Peyer's patch (tissue), 4 donors: Measurements from ENCODE around the gene TOMM5. TPM values are rescaled to one million over a fixed set of nuclear protein-coding genes. Genes with fewer than 3 reads are reported as not detected.

Experiments
- DNase-seq, 3 donors: peaks; one replicate each; pipeline ENCODE4 v3.0.0-alpha.2; 2017 to 2019
- H3K27ac ChIP-seq, 4 donors: fragments of 200-600 bp; sonication (generic); one replicate each; pipeline ENCODE4 v1.5.1; 2016 to 2019
- H3K27me3 ChIP-seq, 2 donors: fragments of 200-600 bp; sonication (generic); one replicate each; pipeline ENCODE4 v1.5.1; 2019
- H3K36me3 ChIP-seq, 3 donors: fragments of 200-600 bp; sonication (generic); one replicate each; pipeline ENCODE4 v1.5.1; 2016 to 2019
- H3K4me1 ChIP-seq, 4 donors: fragments of 200-600 bp; sonication (generic); one replicate each; pipeline ENCODE4 v1.5.1; 2016 to 2019
- H3K4me3 ChIP-seq, 4 donors: fragments of 200-600 bp; sonication (generic); 1 replicate in 3 of 4; 2 replicates in 1 of 4; pipeline ENCODE4 v1.5.1; 2016 to 2019; ENCODE audit warnings: mild to moderate bottlenecking in 1 of 4
- H3K9me3 ChIP-seq, 4 donors: fragments of 200-600 bp; sonication (generic); one replicate each; pipeline ENCODE4 v1.5.1; 2016 to 2019; ENCODE audit warnings: mild to moderate bottlenecking in 1 of 4
- POLR2A ChIP-seq, 2 donors: fragments of 450-650 bp; IDR thresholded peaks; one replicate each; pipeline ENCODE4 v1.5.1; 2017; ENCODE audit warnings: antibody characterized with exemption in 2 of 2, mild to moderate bottlenecking in 2 of 2, moderate library complexity in 2 of 2
- total RNA-seq, 4 donors: library from RNA; depleted of rRNA; stranded (reverse); fragments of >200 nt; gene quantifications; one replicate each; pipeline ENCODE4 v1.1.0, GENCODE V29; 2016
- TF ChIP-seq, protein P1 (sequence below), 6 experiments: fragments of 450-650 bp in 4 of 6; fragments of 200-600 bp in 2 of 6; sonication (generic) in 1 of 6; IDR thresholded peaks; one replicate each; pipeline ENCODE4 v1.5.1; 2017 to 2019; ENCODE audit warnings: antibody characterized with exemption in 6 of 6, mild to moderate bottlenecking in 3 of 6, moderate library complexity in 1 of 6

TOMM5 gene
- total RNA-seq, 4 donors from 2014 or later: 26.9 to 116 (median 77.0) TPM

DNA sequence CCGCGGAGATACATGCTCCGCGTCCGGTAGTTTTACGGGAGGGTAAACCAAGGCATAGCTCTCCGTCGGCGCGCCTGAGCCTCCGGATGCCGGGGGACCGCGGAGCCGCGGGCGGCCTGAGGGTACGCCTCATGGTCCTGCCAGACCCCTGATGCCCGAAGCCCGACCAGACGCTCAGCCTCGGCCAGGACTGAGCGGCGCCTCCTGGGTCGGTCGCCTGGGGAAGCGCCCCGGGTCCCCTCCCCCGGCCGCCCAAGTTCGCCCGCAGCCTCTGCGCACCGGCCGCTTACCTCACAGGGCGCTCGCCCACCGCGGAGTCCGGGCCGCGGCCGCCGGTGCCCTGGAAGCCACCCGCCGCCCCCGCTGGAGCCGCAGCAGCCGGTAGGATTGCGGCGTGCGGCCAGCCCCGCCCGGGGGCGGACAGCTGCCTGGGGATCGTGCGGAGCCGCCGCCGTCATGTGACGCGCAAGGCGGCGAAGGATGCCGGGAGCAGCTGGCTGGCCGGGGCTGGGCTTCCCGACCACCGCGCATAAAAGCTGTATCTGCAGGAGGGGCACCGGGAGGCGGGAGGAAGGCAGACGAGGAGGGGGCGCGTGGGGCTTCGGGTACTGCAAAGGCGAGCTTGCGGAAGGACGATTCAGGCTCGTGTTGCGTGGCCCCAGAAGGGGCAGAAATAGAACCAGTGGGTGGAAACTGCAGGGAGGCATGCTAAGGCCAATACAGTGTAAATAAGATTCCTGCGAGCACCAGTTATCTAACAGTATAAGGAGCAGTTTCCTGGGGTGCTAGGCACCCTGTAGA is 16.3 kb downstream of the TOMM5 start, which contains the start of gene FBXO10:
Gene FBXO10, minus strand, starts transcription at position 460 of the 801 bp plus-strand sequence. CDS start 34,612 bp downstream, outside the sequence.
- Histone ChIP-seq H3K27ac (peak within 1 kb of the TSS; percentile 80 to 95 (median 86)), H3K4me1 (peaks cover 0 to 25% (median 4%) of the 10 kb centered on the region in 4 donors), H3K36me3 (peaks cover 0 to 3% (median 0%) of the 10 kb centered on the region in 3 donors), H3K9me3 (no peaks in the 10 kb centered on the region), H3K4me3 (peak within 1 kb of the TSS; percentile 67 to 83 (median 80)), H3K27me3 (no peaks in the 10 kb centered on the region)
- peak; percentile 62 to 82 (median 80) for DNase-seq
- no peak for TF ChIP-seq POLR2A (IDR thresholded peaks at IDR 0.05)
- TF ChIP-seq, protein P1, sequence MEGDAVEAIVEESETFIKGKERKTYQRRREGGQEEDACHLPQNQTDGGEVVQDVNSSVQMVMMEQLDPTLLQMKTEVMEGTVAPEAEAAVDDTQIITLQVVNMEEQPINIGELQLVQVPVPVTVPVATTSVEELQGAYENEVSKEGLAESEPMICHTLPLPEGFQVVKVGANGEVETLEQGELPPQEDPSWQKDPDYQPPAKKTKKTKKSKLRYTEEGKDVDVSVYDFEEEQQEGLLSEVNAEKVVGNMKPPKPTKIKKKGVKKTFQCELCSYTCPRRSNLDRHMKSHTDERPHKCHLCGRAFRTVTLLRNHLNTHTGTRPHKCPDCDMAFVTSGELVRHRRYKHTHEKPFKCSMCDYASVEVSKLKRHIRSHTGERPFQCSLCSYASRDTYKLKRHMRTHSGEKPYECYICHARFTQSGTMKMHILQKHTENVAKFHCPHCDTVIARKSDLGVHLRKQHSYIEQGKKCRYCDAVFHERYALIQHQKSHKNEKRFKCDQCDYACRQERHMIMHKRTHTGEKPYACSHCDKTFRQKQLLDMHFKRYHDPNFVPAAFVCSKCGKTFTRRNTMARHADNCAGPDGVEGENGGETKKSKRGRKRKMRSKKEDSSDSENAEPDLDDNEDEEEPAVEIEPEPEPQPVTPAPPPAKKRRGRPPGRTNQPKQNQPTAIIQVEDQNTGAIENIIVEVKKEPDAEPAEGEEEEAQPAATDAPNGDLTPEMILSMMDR (IDR thresholded peaks at IDR 0.05): no peak

DNA sequence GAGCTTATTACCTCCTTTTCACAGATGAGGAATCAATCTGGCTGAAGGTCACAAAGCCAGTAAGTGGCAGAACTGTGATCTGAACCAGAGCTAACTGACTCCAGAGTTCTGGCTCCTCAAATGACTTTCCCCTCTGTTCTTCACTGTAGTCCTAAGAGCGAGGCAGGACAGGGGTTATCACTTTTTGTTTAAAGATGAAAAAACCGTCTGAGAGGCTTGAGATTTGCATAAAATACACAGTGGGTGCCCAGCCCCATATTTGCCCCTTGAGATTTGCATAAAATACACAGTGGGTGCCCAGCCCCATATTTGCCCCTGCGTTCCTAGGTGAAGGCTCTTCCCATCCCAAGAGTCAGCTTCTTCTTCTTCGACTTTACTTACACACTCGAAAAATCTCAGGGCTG is 16.9 kb downstream of the TOMM5 start:
- H3K36me3 ChIP-seq: no peaks in the 10 kb centered on the region
- peaks cover 0 to 25% (median 4%) of the 10 kb centered on the region in 4 donors for H3K4me1 ChIP-seq
- peak overlapping the region; percentile 67 to 83 (median 80) for H3K4me3 ChIP-seq
- H3K27me3 ChIP-seq: no peaks in the 10 kb centered on the region
- peak overlapping the region; percentile 80 to 95 (median 86) for H3K27ac ChIP-seq
- H3K9me3 ChIP-seq: no peaks in the 10 kb centered on the region
- TF ChIP-seq, protein P1 (IDR thresholded peaks at IDR 0.05): no peak
- TF ChIP-seq POLR2A (IDR thresholded peaks at IDR 0.05): no peak
- DNase-seq: peak in 2 of 3 donors; percentile 64 to 73

DNA sequence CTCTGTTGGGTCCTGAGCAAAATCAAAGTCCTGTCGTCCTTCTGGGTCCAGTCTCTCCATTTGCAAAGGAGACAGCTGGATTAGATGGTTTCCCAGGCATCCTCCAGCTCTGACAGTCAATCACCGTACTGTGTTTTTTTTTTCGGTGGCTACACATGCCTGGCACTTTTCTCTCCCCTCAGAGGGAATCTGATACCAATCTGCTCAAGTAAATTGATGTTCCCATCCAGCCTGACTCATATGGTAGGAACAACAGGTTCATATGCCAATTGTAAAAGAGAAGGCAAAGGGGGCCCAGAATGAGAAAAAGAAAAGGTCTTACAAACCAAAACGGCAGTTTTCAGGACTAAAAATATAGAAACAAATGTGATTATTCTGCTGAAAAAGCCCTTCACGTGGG is 17.4 kb downstream of the TOMM5 start:
- DNase-seq: no peak
- TF ChIP-seq POLR2A (IDR thresholded peaks at IDR 0.05): no peak
- TF ChIP-seq, protein P1 (IDR thresholded peaks at IDR 0.05): no peak
- H3K4me1 ChIP-seq: peaks cover 0 to 25% (median 4%) of the 10 kb centered on the region in 4 donors
- H3K36me3 ChIP-seq: no peaks in the 10 kb centered on the region
- peak overlapping the region in 3 of 4 donors; percentile 67 to 83 (median 82) for H3K4me3 ChIP-seq
- peak overlapping the region; percentile 80 to 95 (median 86) for H3K27ac ChIP-seq
- H3K9me3 ChIP-seq: no peaks in the 10 kb centered on the region
- no peaks in the 10 kb centered on the region for H3K27me3 ChIP-seq

DNA sequence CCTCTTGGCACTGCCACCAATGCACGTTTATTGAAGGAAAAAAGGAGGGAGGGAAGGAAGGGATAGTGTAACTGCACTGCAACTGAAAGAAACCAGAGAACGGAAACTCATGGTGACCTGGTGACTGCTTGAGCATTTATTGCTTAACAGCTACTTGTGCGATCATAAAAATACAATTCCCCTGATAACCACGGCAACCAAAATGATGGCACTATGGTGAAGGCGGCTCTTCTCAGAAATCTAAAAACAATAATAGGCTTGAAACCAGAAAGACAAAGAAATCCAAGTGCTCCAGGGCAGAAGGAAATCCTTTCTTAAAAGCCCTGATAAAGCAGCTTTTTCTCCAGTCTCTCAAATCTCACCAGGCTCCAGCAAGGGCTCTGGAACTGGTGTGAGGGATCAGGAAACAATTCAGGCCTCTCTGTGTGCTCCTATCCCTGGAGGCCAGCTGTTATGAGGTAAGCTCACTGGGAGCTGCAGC is 18.1 kb downstream of the TOMM5 start:
- Histone ChIP-seq H3K27ac (no peak overlapping the region), H3K4me1 (peaks cover 0 to 25% (median 4%) of the 10 kb centered on the region in 4 donors), H3K4me3 (no peak overlapping the region), H3K9me3 (no peaks in the 10 kb centered on the region), H3K27me3 (no peaks in the 10 kb centered on the region), H3K36me3 (no peaks in the 10 kb centered on the region)
- TF ChIP-seq, protein P1 (IDR thresholded peaks at IDR 0.05): no peak
- no peak for TF ChIP-seq POLR2A (IDR thresholded peaks at IDR 0.05)
- no peak for DNase-seq

DNA sequence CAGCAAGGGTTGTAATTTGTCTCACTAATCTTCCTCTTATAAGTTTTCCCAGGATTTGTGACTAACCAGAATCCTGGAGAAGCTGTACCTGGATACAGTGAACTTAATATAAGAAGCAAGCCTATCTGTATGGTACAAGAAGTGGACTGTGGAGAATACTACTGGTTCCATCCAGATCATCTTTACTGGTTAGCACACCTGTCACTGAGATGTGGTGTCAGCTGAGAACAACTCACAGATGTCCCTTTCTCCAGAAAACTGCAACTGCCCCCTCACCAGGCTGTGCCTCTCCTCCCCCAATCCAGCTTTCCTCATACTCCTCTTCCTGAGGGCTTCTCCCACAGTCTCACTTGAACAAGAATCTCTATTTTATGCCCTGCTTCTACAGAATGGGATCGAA is 21.1 kb downstream of the TOMM5 start:
- H3K4me1 ChIP-seq: peaks cover 0 to 19% (median 4%) of the 10 kb centered on the region in 4 donors
- H3K4me3 ChIP-seq: no peak overlapping the region
- H3K9me3 ChIP-seq: no peaks in the 10 kb centered on the region
- no peak overlapping the region for H3K27ac ChIP-seq
- no peak for TF ChIP-seq POLR2A (IDR thresholded peaks at IDR 0.05)
- TF ChIP-seq, protein P1 (IDR thresholded peaks at IDR 0.05): no peak
- DNase-seq: no peak
- no peaks in the 10 kb centered on the region for H3K27me3 ChIP-seq
- H3K36me3 ChIP-seq: no peaks in the 10 kb centered on the region
